Astrocyte (in vitro differentiated cells and primary cell): ENCODE results near the gene MFSD11. TPM values are rescaled to one million over a fixed set of nuclear protein-coding genes. Genes with fewer than 3 reads are reported as not detected.
"Not testable (repeated sequence)": the region's sequence is repeated elsewhere in the genome, so short reads cannot be mapped to it uniquely, and the experiment has no call there.

Experiments used
- DNase-seq: peaks from one replicate; pipeline ENCODE4 v3.0.0-alpha.2; 2010; ENCODE audit warnings: low read depth
- FAIRE-seq: peaks from 2 replicates; lab custom pipeline; 2011; peaks lifted over from hg19 to GRCh38; lab: Jason Lieb, UNC
- H2AFZ ChIP-seq: 2 replicates; pipeline ENCODE4 v1.6.0; 2012; ENCODE audit warnings: low read depth, low read length, inconsistent platforms
- H3K27ac ChIP-seq: 2 replicates; pipeline ENCODE4 v1.5.1; 2011; ENCODE audit warnings: low read depth, low read length, inconsistent platforms
- H3K27me3 ChIP-seq: 2 replicates; pipeline ENCODE4 v1.6.0; 2011; ENCODE audit warnings: low read length, inconsistent platforms; ENCODE audit not compliant: insufficient read depth
- H3K36me3 ChIP-seq: 2 replicates; pipeline ENCODE4 v1.5.1; 2011; ENCODE audit warnings: low read length, inconsistent platforms; ENCODE audit not compliant: insufficient read depth
- H3K4me1 ChIP-seq: 2 replicates; pipeline ENCODE4 v1.5.1; 2011; ENCODE audit warnings: low read length, inconsistent platforms; ENCODE audit not compliant: insufficient read depth
- H3K4me2 ChIP-seq: 2 replicates; pipeline ENCODE4 v1.6.0; 2012; ENCODE audit warnings: low read length, inconsistent platforms
- H3K4me3 ChIP-seq: 2 replicates; pipeline ENCODE4 v1.5.1; 2011; ENCODE audit warnings: low read depth, mild to moderate bottlenecking, low read length, inconsistent platforms; ENCODE audit not compliant: insufficient read depth
- H3K79me2 ChIP-seq: 2 replicates; pipeline ENCODE4 v1.6.0; 2012; ENCODE audit warnings: mild to moderate bottlenecking, low read length, inconsistent platforms; ENCODE audit not compliant: insufficient read depth
- H3K9ac ChIP-seq: 2 replicates; pipeline ENCODE4 v1.6.0; 2012; ENCODE audit warnings: mild to moderate bottlenecking, low read length, inconsistent platforms
- H3K9me3 ChIP-seq: 2 replicates; pipeline ENCODE4 v1.5.1; 2012; ENCODE audit warnings: low read depth, mild to moderate bottlenecking, low read length, inconsistent platforms; ENCODE audit not compliant: insufficient read depth
- H4K20me1 ChIP-seq: 2 replicates; pipeline ENCODE4 v1.6.0; 2012; ENCODE audit warnings: low read length, inconsistent platforms; ENCODE audit not compliant: insufficient read depth
- H3K27ac Mint-ChIP-seq: one replicate; pipeline ENCODE4 v1.8.0; 2021; ENCODE audit warnings: mild to moderate bottlenecking, mixed read lengths; ENCODE audit not compliant: unreplicated experiment
- H3K27me3 Mint-ChIP-seq: one replicate; pipeline ENCODE4 v1.8.0; 2021; ENCODE audit warnings: low read depth, mixed read lengths; ENCODE audit not compliant: unreplicated experiment
- H3K36me3 Mint-ChIP-seq: one replicate; pipeline ENCODE4 v1.8.0; 2021; ENCODE audit warnings: low read depth, mixed read lengths; ENCODE audit not compliant: unreplicated experiment
- H3K4me1 Mint-ChIP-seq: one replicate; pipeline ENCODE4 v1.8.0; 2021; ENCODE audit warnings: low read depth, mixed read lengths; ENCODE audit not compliant: unreplicated experiment
- H3K4me3 Mint-ChIP-seq: one replicate; pipeline ENCODE4 v1.8.0; 2021; ENCODE audit warnings: mild to moderate bottlenecking, moderate library complexity, mixed read lengths; ENCODE audit not compliant: unreplicated experiment
- H3K9me3 Mint-ChIP-seq: one replicate; pipeline ENCODE4 v1.8.0; 2021; ENCODE audit warnings: mild to moderate bottlenecking, mixed read lengths; ENCODE audit not compliant: unreplicated experiment
- EZH2 ChIP-seq: IDR thresholded peaks from 2 replicates; pipeline ENCODE4 v1.6.1; 2012; ENCODE audit warnings: mild to moderate bottlenecking, low read length, inconsistent platforms; ENCODE audit not compliant: insufficient read depth
- total RNA-seq: library from RNA; stranded (reverse); gene quantifications from 2 replicates; pipeline ENCODE4 v1.2.1, GENCODE V29; 2021
- TF ChIP-seq, protein P1 (sequence below): IDR thresholded peaks from 2 replicates; pipeline ENCODE4 v1.5.1; 2011; ENCODE audit warnings: low read depth, mild to moderate bottlenecking, inconsistent platforms, low read length, moderate library complexity; ENCODE audit not compliant: insufficient read depth

The MFSD11 gene
- total RNA-seq, 1 donor from 2014 or later = 20.9 TPM

- DNase-seq = peak; percentile 52
- H3K36me3 Mint-ChIP-seq = peaks cover 9% of the 10 kb centered on the region
Measured at GRCh38 chr17:76726776-76727718, 10.9 kb upstream of the MFSD11 start, which contains the start of gene METTL23. Gene METTL23 (plus strand): TSS chr17:76726839. CDS start chr17:76729711, 2,872 bp downstream.

DNA sequence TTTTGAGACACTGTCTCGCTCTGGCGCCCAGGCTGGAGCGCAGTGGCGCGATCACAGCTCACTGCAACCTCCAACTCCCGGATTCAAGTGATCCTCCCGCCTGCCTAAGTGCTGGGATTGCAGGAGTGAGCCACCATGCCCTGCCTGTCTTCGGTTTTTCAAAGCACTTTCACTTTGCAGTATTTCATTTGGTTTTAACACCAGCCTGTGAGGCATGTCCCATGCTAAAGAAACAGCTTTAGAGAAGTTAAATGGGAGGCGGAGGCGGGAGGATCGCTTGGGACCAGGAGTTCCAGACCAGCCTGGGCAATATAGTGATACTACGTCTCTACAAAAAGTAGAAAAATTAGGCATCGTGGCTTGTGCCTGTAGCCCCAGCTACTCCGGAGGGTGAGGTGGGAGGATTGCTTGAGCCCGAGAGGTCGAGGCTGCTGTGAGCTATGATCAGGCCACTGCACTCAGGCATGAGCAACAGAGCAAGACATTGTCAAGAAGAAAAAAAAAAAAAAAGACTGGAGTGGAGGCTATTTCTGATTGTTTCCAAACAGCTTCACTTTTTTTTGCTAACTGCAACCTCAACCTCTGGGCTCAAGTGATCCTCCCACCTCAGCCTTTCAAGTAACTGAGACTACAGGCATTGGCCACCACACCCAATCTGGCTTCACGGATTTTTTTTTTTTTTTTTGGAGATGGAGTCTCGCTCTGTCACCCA lies 10.0 kb upstream of the MFSD11 start:
- H3K27me3 Mint-ChIP-seq = no peaks in the 10 kb centered on the region
- H3K4me2 ChIP-seq = peak overlapping the region; percentile 98
- peaks cover 86% of the 10 kb centered on the region for H3K79me2 ChIP-seq
- FAIRE-seq (no peak), DNase-seq (no peak)
- peak overlapping the region; percentile 82 for H3K4me3 ChIP-seq
- H3K4me1 ChIP-seq = peaks cover 21% of the 10 kb centered on the region
- no peaks in the 10 kb centered on the region for H3K27me3 ChIP-seq
- H2AFZ ChIP-seq = no peak overlapping the region
- H3K4me1 Mint-ChIP-seq = peaks cover 11% of the 10 kb centered on the region
- H3K27ac ChIP-seq = peak overlapping the region; percentile 94
- H3K36me3 ChIP-seq = peaks cover 31% of the 10 kb centered on the region
- no peaks in the 10 kb centered on the region for H3K9me3 ChIP-seq
- H3K4me3 Mint-ChIP-seq = peak overlapping the region; percentile 90
- peaks cover 65% of the 10 kb centered on the region for H4K20me1 ChIP-seq
- H3K27ac Mint-ChIP-seq = peak overlapping the region; percentile 82
- H3K9me3 Mint-ChIP-seq = no peaks in the 10 kb centered on the region
- TF ChIP-seq EZH2 = no peak
- TF ChIP-seq, protein P1, sequence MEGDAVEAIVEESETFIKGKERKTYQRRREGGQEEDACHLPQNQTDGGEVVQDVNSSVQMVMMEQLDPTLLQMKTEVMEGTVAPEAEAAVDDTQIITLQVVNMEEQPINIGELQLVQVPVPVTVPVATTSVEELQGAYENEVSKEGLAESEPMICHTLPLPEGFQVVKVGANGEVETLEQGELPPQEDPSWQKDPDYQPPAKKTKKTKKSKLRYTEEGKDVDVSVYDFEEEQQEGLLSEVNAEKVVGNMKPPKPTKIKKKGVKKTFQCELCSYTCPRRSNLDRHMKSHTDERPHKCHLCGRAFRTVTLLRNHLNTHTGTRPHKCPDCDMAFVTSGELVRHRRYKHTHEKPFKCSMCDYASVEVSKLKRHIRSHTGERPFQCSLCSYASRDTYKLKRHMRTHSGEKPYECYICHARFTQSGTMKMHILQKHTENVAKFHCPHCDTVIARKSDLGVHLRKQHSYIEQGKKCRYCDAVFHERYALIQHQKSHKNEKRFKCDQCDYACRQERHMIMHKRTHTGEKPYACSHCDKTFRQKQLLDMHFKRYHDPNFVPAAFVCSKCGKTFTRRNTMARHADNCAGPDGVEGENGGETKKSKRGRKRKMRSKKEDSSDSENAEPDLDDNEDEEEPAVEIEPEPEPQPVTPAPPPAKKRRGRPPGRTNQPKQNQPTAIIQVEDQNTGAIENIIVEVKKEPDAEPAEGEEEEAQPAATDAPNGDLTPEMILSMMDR = no peak
- H3K9ac ChIP-seq = peak overlapping the region; percentile 92
- H3K36me3 Mint-ChIP-seq = peaks cover 10% of the 10 kb centered on the region

More at GRCh38 chr17:76726776-76727718, 10.9 kb upstream of the MFSD11 start, which contains the start of gene METTL23:
- Mint-ChIP-seq H3K4me1 (peaks cover 11% of the 10 kb centered on the region), H3K4me3 (peak within 1 kb of the TSS; percentile 97), H3K9me3 (no peaks in the 10 kb centered on the region), H3K27ac (peak within 1 kb of the TSS; percentile 94), H3K27me3 (no peaks in the 10 kb centered on the region)
- H2AFZ ChIP-seq = peak within 1 kb of the TSS; percentile 84
- H3K9ac ChIP-seq = peak within 1 kb of the TSS; percentile 92
- H3K4me3 ChIP-seq = peak within 1 kb of the TSS; percentile 82
- H3K4me2 ChIP-seq = peak within 1 kb of the TSS; percentile 98
- no peak for FAIRE-seq
- H3K9me3 ChIP-seq = no peaks in the 10 kb centered on the region
- TF ChIP-seq EZH2 = no peak
- TF ChIP-seq, protein P1 = peak; percentile 26
- peaks cover 62% of the 10 kb centered on the region for H4K20me1 ChIP-seq
- peaks cover 88% of the 10 kb centered on the region for H3K79me2 ChIP-seq
- peaks cover 28% of the 10 kb centered on the region for H3K36me3 ChIP-seq
- H3K27me3 ChIP-seq = no peaks in the 10 kb centered on the region
- peaks cover 16% of the 10 kb centered on the region for H3K4me1 ChIP-seq
- H3K27ac ChIP-seq = peak within 1 kb of the TSS; percentile 94

DNA sequence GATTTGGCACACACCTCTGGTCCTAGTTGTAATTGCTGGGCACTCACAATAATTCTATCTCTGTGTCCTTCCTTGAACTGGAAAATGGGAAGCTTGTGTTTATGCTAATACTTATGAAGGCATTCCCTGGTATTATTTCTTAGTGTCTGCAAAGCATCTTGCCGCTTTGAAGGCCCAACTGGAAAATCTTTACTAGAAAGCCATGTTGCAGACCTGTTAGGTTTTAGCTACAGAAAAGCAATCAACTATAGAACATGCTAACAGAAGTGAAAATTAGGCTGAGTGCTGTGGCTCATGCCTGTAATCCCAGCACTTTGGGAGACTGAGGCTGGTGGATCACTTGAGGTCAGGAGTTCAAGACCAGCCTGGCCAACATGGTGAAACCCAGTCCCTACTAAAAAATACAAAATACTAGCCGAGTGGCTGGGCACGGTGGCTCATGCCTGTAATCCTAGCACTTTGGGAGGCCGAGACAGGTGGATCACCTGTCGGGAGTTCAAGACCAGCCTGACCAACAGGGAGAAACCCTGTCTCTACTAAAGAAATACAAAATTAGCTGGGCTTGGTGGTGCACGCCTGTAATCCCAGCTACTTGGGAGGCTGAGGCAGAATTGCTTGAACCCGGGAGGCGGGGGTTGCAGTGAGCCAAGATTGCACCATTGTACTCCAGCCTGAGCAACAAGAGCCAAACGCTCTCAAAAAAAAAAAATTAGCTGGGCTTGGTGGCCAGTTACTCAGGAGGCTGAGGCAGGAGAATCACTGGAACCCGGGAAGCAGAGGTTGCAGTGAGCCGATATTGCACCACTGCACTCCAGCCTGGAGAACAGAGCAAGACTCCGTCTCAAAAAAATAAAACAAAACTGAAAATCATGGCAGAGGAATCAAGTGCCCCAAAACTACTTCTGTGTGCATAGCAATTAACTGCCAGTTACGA lies 5.9 kb upstream of the MFSD11 start:
- peaks cover 70% of the 10 kb centered on the region for H4K20me1 ChIP-seq
- H3K4me1 ChIP-seq = peaks cover 33% of the 10 kb centered on the region
- peak overlapping the region; percentile 89 for H3K4me2 ChIP-seq
- not testable (repeated sequence) for H3K4me3 ChIP-seq, DNase-seq, H3K9ac ChIP-seq, FAIRE-seq, H3K4me3 Mint-ChIP-seq, H3K27ac Mint-ChIP-seq, H3K9me3 Mint-ChIP-seq, H3K27me3 Mint-ChIP-seq, H3K9me3 ChIP-seq, H3K27ac ChIP-seq, H2AFZ ChIP-seq, H3K27me3 ChIP-seq
- Mint-ChIP-seq H3K36me3 (peaks cover 18% of the 10 kb centered on the region), H3K4me1 (peaks cover 20% of the 10 kb centered on the region)
- H3K36me3 ChIP-seq = peaks cover 45% of the 10 kb centered on the region
- peaks cover 89% of the 10 kb centered on the region for H3K79me2 ChIP-seq
